Suprapubic skin (tissue), 4 donors: ENCODE data around the gene PPP2R5C.

ENCODE experiments used
- POLR2A ChIP-seq, 2 donors: fragments of 450-650 bp; IDR thresholded peaks; one replicate each; pipeline ENCODE4 v1.6.1; 2017; ENCODE audit warnings: antibody characterized with exemption in 2 of 2, mild to moderate bottlenecking in 2 of 2, moderate library complexity in 2 of 2
- POLR2AphosphoS5 ChIP-seq, 3 donors: sonication (generic); formaldehyde crosslinking; IDR thresholded peaks; one replicate each; pipeline ENCODE4 v1.6.1; 2017; ENCODE audit warnings: antibody characterized with exemption in 3 of 3
- TF ChIP-seq, protein P1 (sequence below), 2 donors: fragments of 200-600 bp in 1 of 2; fragments of 450-650 bp in 1 of 2; sonication (generic) in 1 of 2; IDR thresholded peaks; one replicate each; pipeline ENCODE4 v1.5.1; 2016 to 2019; ENCODE audit warnings: antibody characterized with exemption in 2 of 2, mild to moderate bottlenecking in 1 of 2, moderate library complexity in 1 of 2

DNA sequence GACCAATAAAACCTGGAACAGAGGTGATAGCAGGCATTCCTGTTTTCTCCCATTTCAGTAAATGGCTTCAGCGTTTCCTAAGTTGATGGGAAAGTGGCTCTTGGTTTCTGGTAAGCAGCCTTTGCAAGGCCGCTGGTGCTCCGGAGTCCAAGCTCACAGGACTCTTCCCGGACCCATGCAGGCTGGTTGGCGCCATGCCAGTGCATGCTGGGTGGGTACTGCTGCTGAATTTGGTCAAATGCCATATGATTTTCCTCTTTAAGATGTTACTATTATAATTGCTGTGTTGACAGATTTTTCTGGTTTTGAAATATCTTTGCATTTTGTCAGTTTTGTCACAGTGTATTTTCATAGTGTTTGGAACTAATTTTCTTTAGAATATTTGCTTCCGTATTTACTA is 27.7 kb downstream of the PPP2R5C start:
- TF ChIP-seq POLR2A (IDR thresholded peaks at IDR 0.05) (no peak), POLR2AphosphoS5 (IDR thresholded peaks at IDR 0.05) (no peak)
- TF ChIP-seq, protein P1, sequence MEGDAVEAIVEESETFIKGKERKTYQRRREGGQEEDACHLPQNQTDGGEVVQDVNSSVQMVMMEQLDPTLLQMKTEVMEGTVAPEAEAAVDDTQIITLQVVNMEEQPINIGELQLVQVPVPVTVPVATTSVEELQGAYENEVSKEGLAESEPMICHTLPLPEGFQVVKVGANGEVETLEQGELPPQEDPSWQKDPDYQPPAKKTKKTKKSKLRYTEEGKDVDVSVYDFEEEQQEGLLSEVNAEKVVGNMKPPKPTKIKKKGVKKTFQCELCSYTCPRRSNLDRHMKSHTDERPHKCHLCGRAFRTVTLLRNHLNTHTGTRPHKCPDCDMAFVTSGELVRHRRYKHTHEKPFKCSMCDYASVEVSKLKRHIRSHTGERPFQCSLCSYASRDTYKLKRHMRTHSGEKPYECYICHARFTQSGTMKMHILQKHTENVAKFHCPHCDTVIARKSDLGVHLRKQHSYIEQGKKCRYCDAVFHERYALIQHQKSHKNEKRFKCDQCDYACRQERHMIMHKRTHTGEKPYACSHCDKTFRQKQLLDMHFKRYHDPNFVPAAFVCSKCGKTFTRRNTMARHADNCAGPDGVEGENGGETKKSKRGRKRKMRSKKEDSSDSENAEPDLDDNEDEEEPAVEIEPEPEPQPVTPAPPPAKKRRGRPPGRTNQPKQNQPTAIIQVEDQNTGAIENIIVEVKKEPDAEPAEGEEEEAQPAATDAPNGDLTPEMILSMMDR (IDR thresholded peaks at IDR 0.05): no peak
